Activated naive CD4-positive, alpha-beta T cell treated with anti-CD3 and anti-CD28 coated beads, Interleukin-2, amount 10 ng/mL, durations not matched to agents 5 hours and 36 hours (primary cell): ENCODE data around the gene OR6P1. TPM values are rescaled to one million over a fixed set of nuclear protein-coding genes. Genes with fewer than 3 reads are reported as not detected.

Experiments used
- total RNA-seq, 2 experiments: library from RNA; stranded (reverse); gene quantifications; one replicate each; pipeline ENCODE4 v1.2.3, GENCODE V29; 2021

The OR6P1 gene, protein sequence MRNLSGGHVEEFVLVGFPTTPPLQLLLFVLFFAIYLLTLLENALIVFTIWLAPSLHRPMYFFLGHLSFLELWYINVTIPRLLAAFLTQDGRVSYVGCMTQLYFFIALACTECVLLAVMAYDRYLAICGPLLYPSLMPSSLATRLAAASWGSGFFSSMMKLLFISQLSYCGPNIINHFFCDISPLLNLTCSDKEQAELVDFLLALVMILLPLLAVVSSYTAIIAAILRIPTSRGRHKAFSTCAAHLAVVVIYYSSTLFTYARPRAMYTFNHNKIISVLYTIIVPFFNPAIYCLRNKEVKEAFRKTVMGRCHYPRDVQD
- not detected for total RNA-seq

DNA sequence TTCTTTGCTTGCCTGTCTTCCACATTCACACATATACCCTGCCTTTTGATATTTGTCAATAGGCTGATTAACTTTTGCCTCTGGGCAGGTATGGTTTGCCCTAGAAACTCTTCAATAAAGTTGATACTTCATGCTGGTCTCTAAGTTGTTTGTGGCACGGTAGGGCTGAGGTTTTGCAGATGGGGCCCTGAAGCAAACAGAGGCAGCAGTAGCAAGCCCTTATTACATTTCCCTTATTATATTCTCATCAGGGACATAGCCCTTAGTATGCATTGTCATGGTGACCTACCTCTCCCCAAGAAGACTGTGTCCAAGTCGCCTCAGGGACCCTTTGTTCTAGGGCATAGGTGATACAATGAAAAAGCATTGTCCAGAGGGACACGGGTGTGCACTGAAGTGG is at the start of gene OR6P1:
Gene OR6P1, minus strand, starts transcription at position 101 of the 400 bp plus-strand sequence. CDS start 6,976 bp downstream, outside the sequence.

DNA sequence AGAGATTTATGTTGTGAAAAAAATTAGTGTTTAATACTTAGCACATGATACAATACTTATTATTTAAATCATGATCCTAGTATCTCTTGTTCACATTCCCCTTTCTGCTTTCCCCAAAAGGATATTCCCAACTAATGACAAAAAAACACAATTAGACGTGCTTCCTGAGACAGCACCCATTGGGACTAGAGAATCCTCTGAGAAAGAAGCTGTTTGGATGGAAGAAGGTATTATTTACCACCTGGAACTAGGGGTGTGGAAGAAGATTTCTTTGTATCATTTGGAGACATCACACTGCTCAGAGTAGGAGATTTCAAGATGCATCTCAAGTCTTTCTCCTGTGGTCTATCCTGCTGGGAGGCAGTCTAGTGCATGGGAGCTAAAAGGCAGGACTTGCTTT is 34.6 kb upstream of the OR6P1 start, which contains the start of gene OR10Z1:
Gene OR10Z1, plus strand, starts transcription at position 301 of the 400 bp plus-strand sequence. CDS start 1,171 bp downstream, outside the sequence.

DNA sequence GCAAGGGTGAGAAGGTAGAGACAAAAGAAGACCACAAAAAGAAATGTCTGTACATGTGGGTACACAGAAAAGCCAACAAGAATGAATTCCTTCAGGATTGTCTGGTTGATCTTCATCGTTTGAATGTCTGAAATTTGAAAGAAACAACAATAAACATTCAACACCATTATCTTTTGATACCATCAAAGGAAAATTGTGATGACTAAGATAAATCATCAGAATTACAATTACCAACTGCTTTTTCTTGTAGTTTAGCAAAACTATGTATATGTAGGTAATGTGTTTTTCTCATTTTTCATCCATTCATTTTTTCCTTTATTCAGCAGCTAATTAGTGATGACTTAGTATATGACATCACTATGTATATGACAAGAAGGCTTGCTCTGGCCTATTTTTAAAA is 9.4 kb upstream of the OR6P1 start, which contains the start of gene OR10X1:
Gene OR10X1, minus strand, starts transcription at position 167 of the 400 bp plus-strand sequence. Its CDS starts 0 bp downstream, at position 167.

DNA sequence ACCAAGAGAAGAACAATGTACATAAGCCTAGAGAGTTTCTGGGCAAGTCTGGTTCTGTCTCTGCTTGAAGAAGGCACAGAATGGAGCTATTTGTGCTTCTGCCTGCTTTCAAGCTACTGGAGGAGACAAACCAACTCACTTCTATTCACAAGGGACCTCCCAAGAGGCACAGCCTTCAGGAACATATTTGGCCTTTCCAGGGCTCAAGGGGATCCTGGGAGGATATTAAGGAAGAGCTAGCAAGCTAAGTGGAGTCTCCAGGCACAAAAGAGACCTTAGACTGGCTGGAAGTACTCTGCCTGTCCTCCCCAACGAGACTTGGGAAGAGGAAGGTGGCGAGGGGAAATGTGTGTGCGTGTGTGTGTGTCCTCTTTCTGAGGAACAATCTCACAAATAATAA is 16.0 kb downstream of the OR6P1 start, which contains the start of gene OR6Y1:
Gene OR6Y1, minus strand, starts transcription at position 54 of the 400 bp plus-strand sequence. CDS start 6,300 bp downstream, outside the sequence.

Other genes with a start within 250 kb of the OR6P1 start
- gene CD1B, start 239.0 kb downstream of the OR6P1 start, total RNA-seq, result not detected
- not detected for gene CD1E, start 216.7 kb downstream of the OR6P1 start, total RNA-seq
- not detected for gene OR10T2, start 171.1 kb downstream of the OR6P1 start, total RNA-seq
- gene OR10K2, start 144.3 kb downstream of the OR6P1 start, total RNA-seq, result not detected
- gene OR10K1, start 108.7 kb downstream of the OR6P1 start, total RNA-seq, result not detected
- gene OR10R2, start 98.4 kb downstream of the OR6P1 start, total RNA-seq, result not detected
- gene OR6Y1, start 16.2 kb downstream of the OR6P1 start, total RNA-seq, result not detected
- not detected for gene OR10X1, start 9.3 kb upstream of the OR6P1 start, total RNA-seq
- gene OR10Z1, start 34.7 kb upstream of the OR6P1 start, total RNA-seq, result not detected
- gene SPTA1, start 116.1 kb upstream of the OR6P1 start, total RNA-seq, result not detected
- gene OR6K2, start 130.1 kb upstream of the OR6P1 start, total RNA-seq, result not detected
- not detected for gene OR6K3, start 150.1 kb upstream of the OR6P1 start, total RNA-seq
- gene OR6K6, start 184.1 kb upstream of the OR6P1 start, total RNA-seq, result not detected
- not detected for gene OR6N1, start 201.6 kb upstream of the OR6P1 start, total RNA-seq
- gene OR6N2, start 210.6 kb upstream of the OR6P1 start, total RNA-seq, result not detected